ENCODE results near the gene ABCC10. TPM values are rescaled to one million over a fixed set of nuclear protein-coding genes. Genes with fewer than 3 reads are reported as not detected.
"Not testable (repeated sequence)": the region's sequence is repeated elsewhere in the genome, so short reads cannot be mapped to it uniquely, and the experiment has no call there.

ABCC10 gene
- polyA plus RNA-seq, 1 donor: 14.7 TPM

DNA sequence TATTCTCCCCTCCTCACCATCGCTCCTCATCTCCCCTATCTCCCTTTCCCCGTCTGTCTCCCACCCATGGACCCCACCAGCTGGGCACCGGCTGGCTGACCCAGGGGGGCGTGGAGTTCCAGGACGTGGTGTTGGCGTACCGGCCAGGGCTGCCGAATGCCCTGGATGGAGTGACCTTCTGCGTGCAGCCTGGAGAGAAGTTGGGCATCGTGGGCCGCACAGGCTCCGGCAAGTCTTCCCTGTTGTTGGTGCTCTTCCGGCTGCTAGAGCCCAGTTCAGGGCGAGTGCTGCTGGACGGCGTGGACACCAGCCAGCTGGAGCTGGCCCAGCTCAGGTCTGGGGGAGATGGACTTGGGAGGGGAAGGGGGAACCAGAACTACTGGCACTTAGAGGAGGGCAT, 20.3 kb downstream of the ABCC10 start:
- DNase-seq (ENCODE audit: low read depth): no peak

DNA sequence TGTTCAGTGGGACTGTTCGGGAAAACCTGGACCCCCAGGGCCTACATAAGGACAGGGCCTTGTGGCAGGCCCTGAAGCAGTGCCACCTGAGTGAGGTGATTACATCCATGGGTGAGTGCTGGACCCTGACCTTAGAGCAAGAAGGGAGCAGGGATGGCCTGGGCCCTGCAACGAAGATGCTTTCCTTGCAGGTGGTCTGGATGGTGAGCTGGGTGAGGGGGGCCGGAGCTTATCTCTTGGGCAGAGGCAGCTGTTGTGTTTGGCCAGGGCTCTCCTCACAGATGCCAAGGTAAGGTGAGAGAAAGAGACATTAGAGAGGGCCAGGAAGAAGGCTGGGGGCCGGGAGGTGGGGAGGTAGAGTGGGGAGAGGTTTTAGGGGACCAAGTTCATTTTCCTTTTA, 21.6 kb downstream of the ABCC10 start:
- DNase-seq (ENCODE audit: low read depth): no peak

GRCh38 chr6:43450699-43451131, 23.4 kb downstream of the ABCC10 start:
- no peak for DNase-seq (ENCODE audit: low read depth)

- no peak for DNase-seq (ENCODE audit: low read depth)
Observed at GRCh38 chr6:43451348-43451747, 24.0 kb downstream of the ABCC10 start.

GRCh38 chr6:43451939-43452338, 24.6 kb downstream of the ABCC10 start:
- DNase-seq (ENCODE audit: low read depth): no peak

DNA sequence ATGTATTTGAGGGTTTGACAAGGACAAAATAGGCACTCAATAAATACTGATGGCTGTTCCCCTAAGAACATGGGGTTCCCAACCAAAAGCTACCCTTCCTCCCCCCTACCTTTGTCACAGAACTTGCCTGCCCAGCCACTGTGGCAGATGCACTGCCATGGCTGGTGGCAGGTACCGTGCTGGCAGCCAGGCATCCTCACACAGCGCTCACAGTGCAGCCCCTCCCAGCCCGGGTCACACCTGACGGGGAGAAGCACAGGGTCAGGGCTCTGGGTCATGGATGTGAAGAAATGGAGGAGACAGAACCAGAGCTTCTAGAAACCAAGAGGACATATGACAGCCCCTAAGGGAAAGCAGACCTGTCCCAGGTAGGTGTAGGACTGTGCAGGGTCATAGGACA, 25.6 kb downstream of the ABCC10 start:
- DNase-seq (ENCODE audit: low read depth): no peak

DNA sequence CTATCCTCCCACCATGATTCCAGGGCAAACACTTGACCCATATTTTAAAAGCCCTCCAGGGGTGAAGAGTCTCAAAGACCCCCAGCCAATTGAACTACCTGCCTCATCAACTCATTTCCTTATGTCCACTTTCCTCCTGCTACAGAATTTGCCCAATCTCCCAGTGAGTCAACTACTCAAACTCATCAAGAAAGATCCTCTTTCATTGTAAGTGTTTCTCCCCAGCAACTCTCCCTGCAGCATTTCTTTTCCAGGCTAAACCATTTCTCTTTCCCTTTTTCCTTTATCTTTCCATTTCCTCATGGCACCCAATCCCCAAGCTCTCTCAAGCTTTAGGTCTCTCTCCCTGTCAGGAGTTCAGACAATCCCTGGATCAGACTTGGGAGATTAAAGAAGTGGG, 26.5 kb downstream of the ABCC10 start:
- no peak for DNase-seq (ENCODE audit: low read depth)

DNA sequence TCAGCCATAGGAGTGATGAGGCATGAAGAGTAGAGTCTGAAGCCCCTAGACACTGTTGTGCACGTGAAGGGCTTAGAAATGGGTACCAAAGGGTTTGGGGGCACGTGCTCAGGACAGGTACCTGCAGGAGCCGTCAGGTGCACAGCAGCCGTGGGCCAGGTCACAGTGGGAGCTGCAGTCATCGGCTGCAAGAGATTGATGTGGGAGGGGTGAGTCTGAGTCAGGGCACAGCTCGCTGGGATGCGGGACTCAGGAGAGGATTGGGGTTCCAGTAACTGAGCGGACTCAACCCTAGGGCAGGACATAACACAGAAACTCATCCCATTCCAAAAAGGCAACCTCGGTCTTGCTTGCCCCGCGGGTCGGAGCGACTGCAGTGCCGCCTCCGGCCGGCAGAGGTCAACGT, 27.0 kb downstream of the ABCC10 start:
- no peak for DNase-seq (ENCODE audit: low read depth)

GRCh38 chr6:43454696-43455530, 27.6 kb downstream of the ABCC10 start:
- DNase-seq (ENCODE audit: low read depth): peak; percentile 36

GRCh38 chr6:43455531-43456428, 28.4 kb downstream of the ABCC10 start, which contains the start of gene DLK2:
Gene DLK2, minus strand, starts transcription at chr6:43455548. Its CDS starts 723 bp downstream, at chr6:43454825.
- no peak for DNase-seq (ENCODE audit: low read depth)

DNA sequence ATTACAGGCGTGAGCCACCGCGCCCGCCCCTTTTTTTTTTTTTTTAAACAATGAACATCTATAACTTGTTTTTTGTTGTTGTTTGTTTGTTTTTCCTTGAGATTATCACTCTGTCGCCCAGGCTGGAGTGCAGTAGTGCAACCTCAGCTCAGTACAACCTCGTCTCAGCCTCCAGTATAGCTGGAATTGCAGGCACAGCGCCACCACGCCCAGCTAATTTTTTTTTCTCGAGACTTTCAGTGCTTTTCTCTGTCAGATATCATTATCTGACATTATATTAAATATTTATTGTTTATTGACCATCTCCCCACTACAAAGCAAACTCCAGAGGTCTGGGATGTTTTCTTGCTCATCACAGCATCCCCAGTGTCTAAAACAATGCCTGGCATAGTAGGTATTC, 30.3 kb downstream of the ABCC10 start:
- DNase-seq (ENCODE audit: low read depth): no peak

DNA sequence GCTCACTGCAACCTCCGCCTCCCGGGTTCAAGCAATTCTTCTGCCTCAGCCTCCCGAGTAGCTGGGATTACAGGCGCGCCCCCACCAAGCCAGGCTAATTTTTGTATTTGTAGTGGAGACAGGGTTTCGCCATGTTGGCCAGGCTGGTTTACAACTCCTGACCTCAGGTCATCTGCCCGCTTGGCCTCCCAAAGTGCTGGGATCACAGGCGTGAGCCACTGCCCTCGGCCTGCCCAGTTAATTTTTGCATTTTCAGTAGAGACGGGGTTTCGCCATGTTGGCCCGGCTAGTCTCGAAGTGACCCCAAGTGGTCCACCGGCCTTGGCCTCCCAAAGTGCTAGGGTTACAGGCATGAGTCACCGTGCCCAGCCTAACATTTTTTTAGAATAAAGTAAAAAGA, 30.8 kb downstream of the ABCC10 start:
- not testable (repeated sequence) for DNase-seq (ENCODE audit: low read depth)

GRCh38 chr6:43459535-43459934, 32.2 kb downstream of the ABCC10 start:
- no peak for DNase-seq (ENCODE audit: low read depth)

- no peak for DNase-seq (ENCODE audit: low read depth)
Observed at GRCh38 chr6:43460032-43460431, 32.7 kb downstream of the ABCC10 start.

DNA sequence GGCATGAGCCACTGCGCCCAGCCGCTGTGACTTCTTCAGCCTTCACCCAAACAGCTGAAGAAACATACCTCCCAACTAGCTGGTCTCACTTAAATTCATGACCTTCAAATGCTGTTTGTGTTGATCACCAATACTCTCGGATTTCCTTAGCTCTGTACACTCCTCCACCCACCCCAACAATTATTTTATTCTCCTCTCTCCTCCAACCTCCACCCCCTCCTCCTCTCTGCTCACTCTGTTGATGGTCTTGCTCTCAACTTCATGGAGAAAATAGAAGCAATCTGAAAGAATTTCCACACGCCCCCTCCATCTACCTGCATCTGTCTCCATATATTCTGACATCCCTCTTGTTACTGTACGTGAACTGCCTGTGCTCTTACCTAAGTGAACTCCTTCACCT, 34.6 kb downstream of the ABCC10 start:
- no peak for DNase-seq (ENCODE audit: low read depth)

DNA sequence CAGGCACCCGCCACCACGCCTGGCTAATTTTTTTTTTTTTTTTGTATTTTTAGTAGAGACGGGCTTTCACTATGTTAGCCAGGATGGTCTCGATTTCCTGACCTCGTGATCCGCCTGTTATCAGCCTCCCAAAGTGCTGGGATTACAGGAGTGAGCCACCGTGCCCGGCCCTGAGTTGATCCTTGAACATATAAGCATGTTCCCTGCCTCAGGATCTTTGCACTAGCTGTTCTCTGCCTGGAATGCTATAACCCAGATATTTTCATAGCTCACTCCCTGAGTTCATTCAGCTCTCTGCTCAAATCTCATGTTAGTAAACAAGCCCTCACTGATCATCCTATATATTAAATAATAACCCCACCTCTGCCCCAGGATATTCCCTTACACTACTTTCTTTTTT, 37.0 kb downstream of the ABCC10 start:
- DNase-seq (ENCODE audit: low read depth): no peak

GRCh38 chr6:43465948-43466347, 38.6 kb downstream of the ABCC10 start:
- DNase-seq (ENCODE audit: low read depth): no peak

DNA sequence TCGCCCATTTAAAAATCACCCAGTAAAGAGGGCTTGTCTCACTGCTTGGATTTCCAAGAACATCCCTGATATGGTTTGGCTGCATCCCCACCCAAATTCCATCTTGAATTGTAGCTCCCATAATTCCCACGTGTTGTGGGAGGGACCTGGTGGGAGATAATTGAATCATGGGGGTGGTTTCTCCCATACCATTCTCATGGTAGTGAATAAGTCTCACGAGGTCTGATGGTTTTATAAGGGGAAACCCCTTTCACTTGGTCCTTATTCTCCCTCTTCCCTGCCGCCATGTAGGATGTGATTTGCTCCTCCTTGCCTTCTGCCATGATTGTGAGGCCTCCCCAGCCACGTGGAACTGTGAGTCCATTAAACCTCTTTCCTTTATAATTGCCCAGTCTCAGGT, 39.9 kb downstream of the ABCC10 start:
- not testable (repeated sequence) for DNase-seq (ENCODE audit: low read depth)

DNA sequence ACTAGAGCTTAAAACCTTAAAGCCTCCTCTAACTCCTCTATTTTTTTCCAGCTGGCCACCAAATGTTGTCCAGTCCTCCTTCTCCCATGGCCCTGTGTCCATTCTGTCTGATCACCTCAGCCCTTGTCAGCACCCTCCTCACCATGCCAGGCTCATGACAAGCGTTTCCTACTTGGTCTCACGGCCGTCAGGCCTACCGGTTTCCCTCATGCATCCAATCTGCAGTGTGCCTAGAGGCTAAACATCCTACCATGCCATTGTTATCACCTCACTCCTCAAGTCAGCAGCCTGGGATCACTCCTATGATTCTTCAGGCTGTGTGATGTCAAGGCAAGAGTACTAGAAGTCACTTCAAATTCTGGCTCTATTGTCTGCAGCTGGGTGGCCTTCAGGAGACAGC, 40.4 kb downstream of the ABCC10 start:
- DNase-seq (ENCODE audit: low read depth): no peak

GRCh38 chr6:43468240-43468639, 40.9 kb downstream of the ABCC10 start:
- no peak for DNase-seq (ENCODE audit: low read depth)

- DNase-seq (ENCODE audit: low read depth): no peak
Observed at GRCh38 chr6:43468748-43469681, 41.7 kb downstream of the ABCC10 start.

GRCh38 chr6:43469947-43470346, 42.6 kb downstream of the ABCC10 start:
- no peak for DNase-seq (ENCODE audit: low read depth)

Data from forelimb muscle (tissue), 1 donor.